ENCODE results near the gene BSN.
A peak's percentile ranks its signal among the peaks of the same experiment; 100 is the strongest.

Gene BSN

DNA sequence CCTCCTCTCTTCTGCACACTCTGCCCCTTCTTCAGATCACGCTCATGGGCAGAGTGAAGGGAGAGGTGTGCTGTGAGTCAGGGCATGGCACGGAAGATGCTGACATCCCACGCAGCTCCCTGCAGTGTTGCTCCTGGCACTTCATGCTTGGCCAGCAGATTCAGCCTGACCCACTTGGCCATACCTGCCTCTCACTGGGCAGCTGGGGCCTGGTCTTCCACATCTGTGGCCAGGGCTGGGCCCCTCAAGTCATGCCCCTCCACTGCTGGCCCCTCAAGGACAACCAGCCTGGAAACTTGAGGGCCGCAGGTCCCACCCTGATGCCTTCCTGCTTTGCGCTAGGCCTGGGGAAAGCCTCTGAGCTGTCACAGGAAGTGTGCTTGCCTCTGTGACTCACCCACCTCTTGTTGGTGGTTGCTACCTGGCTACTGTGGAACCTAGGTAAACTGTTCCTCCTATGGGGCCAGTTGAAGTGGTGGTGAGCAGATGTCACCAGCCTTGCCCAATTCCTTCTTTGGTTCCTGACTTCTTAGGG lies 48.7 kb downstream of the BSN start:
- DNase-seq: no peak

- DNase-seq: no peak
Measured at GRCh38 chr3:49606427-49606826, 52.1 kb downstream of the BSN start.

GRCh38 chr3:49607105-49607591 lies 52.9 kb downstream of the BSN start:
- peak; percentile 13 for DNase-seq

- no peak for DNase-seq
Measured at GRCh38 chr3:49607796-49608195, 53.5 kb downstream of the BSN start.

DNA sequence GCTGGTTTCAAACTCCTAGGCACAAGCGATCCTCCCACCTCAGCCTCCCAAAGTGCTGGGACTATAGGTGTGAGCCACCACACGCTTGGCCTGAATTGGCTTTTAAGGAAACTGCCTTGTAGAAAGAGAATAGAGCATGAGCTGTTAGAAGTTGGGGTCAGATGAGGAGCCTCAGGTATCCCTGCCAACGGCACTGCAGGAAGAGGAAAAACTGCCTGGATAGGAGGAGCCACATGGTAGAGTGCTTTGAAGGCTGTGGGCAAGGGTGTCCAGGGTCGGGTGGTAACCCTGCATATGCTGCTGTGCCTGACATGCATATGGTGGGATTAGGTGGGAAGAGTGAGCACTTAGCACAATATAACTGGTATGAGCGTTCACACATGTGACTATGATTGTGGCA lies 55.0 kb downstream of the BSN start:
- DNase-seq: no peak

GRCh38 chr3:49609815-49610214 lies 55.5 kb downstream of the BSN start:
- DNase-seq: no peak

DNA sequence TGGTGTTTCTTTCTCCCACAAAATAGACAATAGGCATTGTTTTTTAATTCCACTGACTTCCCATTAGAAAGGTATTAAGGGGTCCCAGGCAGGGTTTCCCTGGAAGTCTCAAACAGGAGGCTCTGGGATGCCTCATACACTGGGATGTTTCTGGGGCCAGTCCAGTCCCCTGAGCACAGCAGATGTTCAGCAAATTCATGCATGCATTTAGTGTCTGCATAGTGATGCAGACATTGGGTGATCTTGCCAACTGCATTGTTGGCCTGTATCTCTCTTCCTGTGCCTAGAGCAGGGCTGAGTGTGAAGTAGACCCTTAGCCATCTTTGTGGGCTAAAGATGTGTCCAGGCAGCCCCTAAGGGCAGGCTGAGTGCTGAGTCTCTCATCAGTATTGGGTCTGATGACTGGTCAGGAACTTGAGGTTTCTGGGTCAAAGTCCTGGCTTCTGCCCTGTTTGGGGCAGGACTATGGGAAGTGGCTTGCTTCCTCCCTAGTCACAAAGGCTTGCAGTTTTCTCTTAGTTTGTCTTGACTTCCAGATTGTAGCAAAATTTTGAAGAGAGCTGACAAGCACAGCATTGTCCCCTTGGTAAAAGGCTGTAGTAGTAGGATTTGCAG lies 56.5 kb downstream of the BSN start:
- DNase-seq: no peak

DNA sequence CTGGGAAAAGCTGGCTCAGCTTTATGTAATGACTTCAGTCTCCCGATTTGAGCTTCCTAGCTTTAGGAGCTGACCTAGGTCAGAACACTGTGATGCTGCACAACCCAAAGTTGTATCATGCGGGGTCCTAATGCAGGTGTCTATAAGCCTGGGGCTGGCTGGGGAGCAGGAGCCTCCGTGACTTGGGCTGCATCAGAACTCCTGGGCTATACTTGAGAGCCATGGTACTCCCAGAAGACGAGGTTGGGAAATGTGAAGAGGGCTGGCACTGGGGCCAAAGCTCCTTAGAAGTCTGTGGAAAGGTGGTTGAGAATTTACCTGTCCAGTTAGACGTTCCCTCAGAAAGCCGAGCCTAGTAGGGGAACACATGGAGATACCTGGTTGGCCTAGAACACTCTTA lies 57.0 kb downstream of the BSN start:
- DNase-seq: no peak

GRCh38 chr3:49611719-49612118 lies 57.4 kb downstream of the BSN start:
- no peak for DNase-seq

DNA sequence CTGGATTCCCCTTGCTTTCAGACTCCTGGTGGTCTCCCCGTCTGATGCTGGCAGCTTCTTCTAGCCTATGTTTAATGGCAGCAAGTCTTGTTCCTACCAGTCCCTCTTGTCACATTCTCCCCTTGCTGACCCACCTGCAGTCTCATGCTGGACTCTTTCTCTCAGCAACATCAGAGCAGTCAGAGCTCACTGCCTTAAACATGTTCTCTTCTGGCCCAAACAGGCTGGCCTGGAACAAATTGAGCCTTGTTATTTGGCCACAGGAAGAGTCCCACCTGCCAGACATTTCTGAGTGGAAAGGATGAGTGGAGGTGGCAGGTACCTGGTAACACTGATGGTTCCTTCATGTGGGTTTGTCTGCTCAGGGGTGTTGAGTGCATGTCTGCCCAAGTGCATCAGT lies 60.7 kb downstream of the BSN start:
- DNase-seq: no peak

GRCh38 chr3:49616061-49616460 lies 61.8 kb downstream of the BSN start:
- no peak for DNase-seq

DNA sequence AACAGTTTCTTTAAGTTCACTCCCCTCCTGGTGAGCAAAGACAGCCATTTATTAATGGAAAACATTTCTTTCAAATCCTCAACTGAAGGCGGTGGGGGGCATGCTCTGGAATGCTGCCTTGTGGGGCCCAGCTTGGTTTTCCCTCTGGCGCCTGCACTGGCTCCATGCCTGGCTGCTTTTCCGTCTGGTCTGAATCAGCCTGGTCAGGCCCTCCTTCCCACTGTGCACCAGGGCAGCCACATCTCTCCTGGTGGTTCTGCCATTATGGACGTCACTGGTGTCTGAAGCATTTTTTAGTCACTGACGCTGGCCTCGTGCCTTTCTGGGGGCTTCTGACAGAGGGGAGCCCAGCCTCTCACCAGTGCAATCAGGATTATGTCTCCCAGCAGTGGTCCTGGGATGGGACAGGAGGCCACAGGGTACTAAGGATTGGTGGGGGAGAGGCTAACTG lies 62.2 kb downstream of the BSN start:
- DNase-seq: peak; percentile 30

DNA sequence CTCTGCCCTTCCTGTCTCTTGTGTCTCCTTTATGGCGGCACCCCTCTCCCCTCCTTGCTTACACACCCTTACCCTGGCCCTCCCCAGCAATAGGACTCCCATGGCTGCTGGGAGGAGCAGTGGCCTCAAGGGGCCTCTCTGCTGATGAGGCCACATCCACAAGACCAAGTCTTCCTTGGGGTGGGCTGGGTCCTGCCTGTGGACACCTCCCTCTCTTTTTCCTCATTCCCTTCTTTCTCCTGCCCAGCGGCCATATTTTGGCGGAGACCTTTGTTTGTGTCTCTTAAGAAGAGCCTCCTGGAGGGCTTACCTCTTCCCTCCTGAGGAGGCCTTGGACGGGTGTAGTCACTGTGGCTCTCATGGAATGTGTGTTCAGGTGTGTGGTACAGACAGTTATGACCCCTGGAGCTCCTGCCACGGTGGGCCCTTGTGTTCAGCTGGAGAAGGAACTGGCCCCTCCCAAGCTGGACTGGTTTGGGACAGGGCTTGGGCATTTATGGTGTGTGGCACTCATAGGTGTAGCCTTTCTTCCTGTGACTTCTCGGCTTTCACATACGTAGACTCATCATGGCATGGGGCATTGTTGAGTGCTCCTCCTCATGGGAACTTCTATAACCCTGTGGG lies 63.2 kb downstream of the BSN start:
- DNase-seq: no peak

GRCh38 chr3:49618412-49618811 lies 64.1 kb downstream of the BSN start:
- DNase-seq: no peak

DNA sequence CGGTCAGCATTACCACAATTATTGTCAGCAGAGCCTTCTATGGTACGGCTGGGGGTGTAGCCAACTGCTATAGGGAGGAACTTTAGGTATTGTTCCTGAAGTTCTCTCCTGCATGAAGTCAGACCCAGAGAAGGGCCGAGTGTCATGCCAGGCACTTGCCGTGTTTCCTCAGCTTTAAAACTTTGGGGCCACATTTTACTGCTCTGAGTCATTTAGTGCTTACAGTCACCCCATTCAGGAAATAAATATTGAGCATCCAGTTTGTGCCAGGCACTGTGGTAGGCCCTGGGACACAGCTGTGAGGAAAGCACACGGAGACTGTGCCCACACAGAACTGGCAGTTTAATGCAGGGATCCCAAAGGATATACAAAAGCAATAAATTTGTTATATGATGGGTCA lies 65.4 kb downstream of the BSN start:
- no peak for DNase-seq

GRCh38 chr3:49620728-49621127 lies 66.5 kb downstream of the BSN start:
- DNase-seq: no peak

GRCh38 chr3:49623071-49623470 lies 68.8 kb downstream of the BSN start:
- no peak for DNase-seq

GRCh38 chr3:49625071-49625470 lies 70.8 kb downstream of the BSN start:
- no peak for DNase-seq

GRCh38 chr3:49626101-49626581 lies 71.9 kb downstream of the BSN start:
- DNase-seq: no peak

GRCh38 chr3:49626796-49627195 lies 72.5 kb downstream of the BSN start:
- DNase-seq: no peak

DNA sequence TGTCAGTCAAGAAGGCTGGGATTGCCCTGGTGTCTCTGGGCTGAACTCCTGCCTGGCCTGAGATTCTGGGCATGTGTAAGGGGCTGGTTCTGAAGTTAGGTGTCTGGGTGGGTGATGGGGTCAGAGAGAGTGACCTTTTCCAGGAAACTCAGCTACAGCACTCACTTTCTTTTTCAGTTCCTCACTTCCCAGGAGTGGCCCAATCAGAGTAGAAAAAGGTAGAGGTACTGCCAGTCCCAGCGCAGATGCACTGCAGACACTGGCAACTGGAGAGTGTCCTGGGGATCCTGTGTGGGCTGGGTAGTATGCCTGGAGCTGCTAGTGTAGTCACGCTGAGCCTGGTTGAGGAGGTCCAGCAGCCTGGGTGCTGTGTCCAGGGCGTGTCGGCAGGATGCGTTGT lies 73.4 kb downstream of the BSN start:
- no peak for DNase-seq

DNA sequence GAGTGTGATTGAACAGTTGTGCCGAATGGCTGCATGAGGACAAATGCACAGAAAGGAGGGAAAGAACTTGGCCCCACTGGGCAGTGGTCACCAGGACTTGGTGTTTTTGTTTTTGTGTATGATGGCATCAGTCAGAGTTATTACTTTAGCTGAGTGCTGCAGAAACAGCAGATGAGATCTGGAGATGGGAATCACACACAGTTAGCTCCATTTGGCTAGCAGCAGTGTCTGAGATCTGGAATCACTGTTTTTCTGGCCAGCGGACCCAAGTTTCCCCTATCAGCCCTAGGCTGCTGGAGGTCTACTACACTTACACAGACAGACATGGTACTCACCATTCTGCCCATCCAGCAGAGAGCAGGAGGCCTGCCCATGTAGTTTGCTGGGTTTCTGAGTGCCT lies 74.0 kb downstream of the BSN start:
- DNase-seq: no peak

DNA sequence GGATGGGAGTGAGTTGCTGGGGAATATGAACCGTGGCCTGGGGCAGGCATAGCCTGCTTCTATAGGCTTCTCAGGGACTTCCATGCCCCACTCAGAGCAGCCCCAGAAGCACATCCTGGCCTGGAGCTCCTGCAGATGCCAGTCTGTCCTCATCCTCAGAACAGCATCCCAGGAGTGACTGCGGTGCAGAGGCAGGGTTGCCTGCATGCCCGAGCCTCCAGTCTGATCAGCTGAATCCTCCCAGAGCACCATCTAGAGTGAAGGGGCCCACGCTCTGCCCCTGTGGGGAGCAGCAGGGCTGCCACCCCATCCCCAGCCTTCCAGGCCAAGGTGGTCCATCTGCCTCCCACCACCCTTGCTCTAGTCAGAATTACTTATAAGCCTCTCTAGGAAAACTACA lies 75.2 kb downstream of the BSN start:
- no peak for DNase-seq

DNA sequence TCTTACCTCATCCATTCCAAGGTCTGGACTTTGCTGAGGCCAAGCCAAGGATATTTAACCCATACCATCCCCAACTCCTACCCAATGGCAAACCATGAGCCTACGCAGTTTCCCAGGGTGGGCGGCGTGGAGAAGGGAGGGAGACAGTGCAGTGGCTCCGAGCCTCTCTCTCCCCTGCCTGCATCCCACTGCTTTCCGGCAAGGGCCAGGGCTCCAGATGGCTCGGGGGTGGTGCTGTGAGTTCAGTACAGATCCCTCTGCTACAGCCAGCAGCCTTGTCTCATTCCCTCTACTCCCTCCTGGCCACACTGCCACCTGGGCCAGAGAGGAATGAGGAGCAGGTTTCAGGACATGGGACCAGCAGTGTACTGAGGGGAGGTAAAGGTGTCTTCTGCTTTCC lies 75.6 kb downstream of the BSN start:
- no peak for DNase-seq

- no peak for DNase-seq
Measured at GRCh38 chr3:49630784-49631183, 76.5 kb downstream of the BSN start.
